Mesenchymal stem cell (in vitro differentiated cells and primary cell): ENCODE measurements around the gene KDM5B.
"Not testable (repeated sequence)": the region's sequence is repeated elsewhere in the genome, so short reads cannot be mapped to it uniquely, and the experiment has no call there.

Experiments used
- DNase-seq: peaks from one replicate; pipeline ENCODE4 v3.0.0-alpha.2; 2013
- H2AFZ ChIP-seq: one replicate; pipeline ENCODE4 v1.6.1; 2013; ENCODE audit warnings: low read depth, mild to moderate bottlenecking, control low read depth, inconsistent platforms, low read length, moderate library complexity
- H2AK5ac ChIP-seq: 2 replicates; pipeline ENCODE4 v1.6.1; 2013; ENCODE audit warnings: low read length, moderate library complexity, mild to moderate bottlenecking, inconsistent platforms; ENCODE audit not compliant: severe bottlenecking
- H2BK120ac ChIP-seq: one replicate; pipeline ENCODE4 v1.6.1; 2013; ENCODE audit warnings: low read depth, mild to moderate bottlenecking, inconsistent platforms, low read length, moderate library complexity
- H2BK12ac ChIP-seq, 2 experiments: one replicate each; pipeline ENCODE4 v1.6.1; 2013; ENCODE audit warnings: inconsistent platforms in 2 of 2, low read length in 2 of 2, mild to moderate bottlenecking in 2 of 2, moderate library complexity in 2 of 2, control low read depth in 1 of 2
- H2BK15ac ChIP-seq: one replicate; pipeline ENCODE4 v1.6.1; 2013; ENCODE audit warnings: mild to moderate bottlenecking, low read depth, inconsistent platforms; ENCODE audit not compliant: poor library complexity, severe bottlenecking
- H2BK5ac ChIP-seq: 2 replicates; pipeline ENCODE4 v1.6.1; 2013; ENCODE audit warnings: low read depth, mild to moderate bottlenecking, low read length, control low read depth, inconsistent platforms; ENCODE audit not compliant: poor library complexity, severe bottlenecking
- H3K14ac ChIP-seq, 2 experiments: one replicate each; pipeline ENCODE4 v1.6.1; 2013; ENCODE audit warnings: inconsistent platforms in 2 of 2, low read length in 2 of 2, control low read depth in 1 of 2, mild to moderate bottlenecking in 1 of 2, moderate library complexity in 1 of 2
- H3K18ac ChIP-seq, 2 experiments: one replicate each; pipeline ENCODE4 v1.6.1; 2013; ENCODE audit warnings: inconsistent platforms in 2 of 2, low read length in 2 of 2, control low read depth in 1 of 2, low read depth in 1 of 2, mild to moderate bottlenecking in 1 of 2
- H3K23ac ChIP-seq, 2 experiments: one replicate each; pipeline ENCODE4 v1.6.1; 2013; ENCODE audit warnings: inconsistent platforms in 2 of 2, low read length in 2 of 2, mild to moderate bottlenecking in 2 of 2, moderate library complexity in 2 of 2, control low read depth in 1 of 2
- H3K27ac ChIP-seq: 2 replicates; pipeline ENCODE4 v1.5.1; 2013; ENCODE audit warnings: mild to moderate bottlenecking, moderate library complexity, low read length, control low read depth, inconsistent platforms; ENCODE audit not compliant: poor library complexity, severe bottlenecking
- H3K27me3 ChIP-seq, 2 experiments: 2 replicates each; pipeline versions ENCODE4 v1.6.1 to v1.7.0; 2013; ENCODE audit warnings: low read length in 2 of 2, mild to moderate bottlenecking in 2 of 2, moderate library complexity in 2 of 2, control low read depth in 1 of 2, inconsistent platforms in 1 of 2; ENCODE audit not compliant: control insufficient read depth in 1 of 2, insufficient read depth in 1 of 2
- H3K36me3 ChIP-seq, 2 experiments: 2 replicates each; pipeline versions ENCODE4 v1.6.1 to v1.7.0; 2013; ENCODE audit warnings: low read length in 2 of 2, control low read depth in 1 of 2, inconsistent platforms in 1 of 2, low read depth in 1 of 2, mild to moderate bottlenecking in 1 of 2; ENCODE audit not compliant: insufficient read depth in 2 of 2, control insufficient read depth in 1 of 2
- H3K4ac ChIP-seq, 2 experiments: one replicate each; pipeline ENCODE4 v1.6.1; 2013; ENCODE audit warnings: inconsistent platforms in 2 of 2, low read length in 2 of 2, mild to moderate bottlenecking in 2 of 2, moderate library complexity in 2 of 2, control low read depth in 1 of 2, low read depth in 1 of 2
- H3K4me1 ChIP-seq: 2 replicates; pipeline ENCODE4 v1.6.1; 2013; ENCODE audit warnings: low read depth, low read length, control low read depth; ENCODE audit not compliant: control insufficient read depth, insufficient read depth
- H3K4me2 ChIP-seq: 2 replicates; pipeline ENCODE4 v1.6.1; 2013; ENCODE audit warnings: low read length, mild to moderate bottlenecking, inconsistent platforms; ENCODE audit not compliant: poor library complexity, severe bottlenecking
- H3K4me3 ChIP-seq, 2 experiments: 2 replicates each; pipeline versions ENCODE4 v1.5.1 to v1.7.0; 2013; ENCODE audit warnings: low read length in 2 of 2, mild to moderate bottlenecking in 2 of 2, control low read depth in 1 of 2, low read depth in 1 of 2; ENCODE audit not compliant: insufficient read depth in 1 of 2
- H3K79me1 ChIP-seq: replicated peaks from 2 replicates; pipeline ENCODE4 v1.6.1; 2013; ENCODE audit warnings: mild to moderate bottlenecking, control low read depth, low read length, inconsistent platforms; ENCODE audit not compliant: poor library complexity, severe bottlenecking
- H3K9ac ChIP-seq: 2 replicates; pipeline ENCODE4 v1.7.0; 2013; ENCODE audit warnings: mild to moderate bottlenecking, low read length, moderate library complexity
- H3K9me3 ChIP-seq: 2 replicates; pipeline ENCODE4 v1.7.0; 2013; ENCODE audit warnings: mild to moderate bottlenecking, low read length; ENCODE audit not compliant: control insufficient read depth
- H4K8ac ChIP-seq: one replicate; pipeline ENCODE4 v1.6.1; 2013; ENCODE audit warnings: inconsistent platforms, mild to moderate bottlenecking, low read length, moderate library complexity
- H4K91ac ChIP-seq: one replicate; pipeline ENCODE4 v1.6.1; 2013; ENCODE audit warnings: mild to moderate bottlenecking, low read length, inconsistent platforms
- WGBS: methylation state at CpG from one replicate; pipeline ENCODE4 v1.1.7; 2013; ENCODE audit warnings: mixed read lengths; 5-methylcytosine and 5-hydroxymethylcytosine counted together

Gene KDM5B

DNA sequence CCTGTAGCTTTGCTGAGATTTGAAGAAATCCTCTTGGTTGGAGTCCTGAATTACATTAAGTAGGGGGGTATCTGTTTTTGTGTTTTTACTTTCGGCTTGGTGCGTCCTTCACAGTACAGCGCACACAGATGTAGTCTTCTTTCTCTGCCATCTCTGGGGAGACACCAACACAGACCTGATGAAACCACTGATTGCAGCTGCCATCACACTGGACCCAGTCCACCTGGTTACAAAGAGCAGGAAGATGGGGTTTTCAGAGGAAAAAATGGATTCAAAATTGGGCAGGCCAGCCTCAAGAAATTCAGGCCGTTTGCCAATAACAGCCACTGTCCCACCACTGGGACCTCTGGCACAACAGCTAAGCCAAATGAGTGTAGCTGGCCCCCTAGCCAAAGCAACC is 79.3 kb downstream of the KDM5B start:
- Histone ChIP-seq H3K9me3 (no peaks in the 10 kb centered on the region), H3K9ac (no peak overlapping the region), H4K91ac (no peak overlapping the region), H3K4me2 (no peak overlapping the region), H2BK15ac (no peak overlapping the region), H3K18ac (no peak overlapping the region), H3K36me3 (peaks cover 26 to 97% of the 10 kb centered on the region in 2 experiments), H2BK12ac (no peak overlapping the region), H3K4me1 (peaks cover 1% of the 10 kb centered on the region), H3K23ac (no peak overlapping the region), H3K27ac (no peak overlapping the region), H3K4ac (no peak overlapping the region), H3K27me3 (no peaks in the 10 kb centered on the region), H3K79me1 (peaks cover 17% of the 10 kb centered on the region), H2BK120ac (no peak overlapping the region), H2AK5ac (no peak overlapping the region), H3K4me3 (no peak overlapping the region), H3K14ac (no peak overlapping the region), H2AFZ (no peak overlapping the region), H4K8ac (no peak overlapping the region), H2BK5ac (no peak overlapping the region)
- 100% methylated on average over 3 of the region's 4 CpGs for WGBS
- no peak for DNase-seq

GRCh38 chr1:202725526-202725925 is 82.7 kb downstream of the KDM5B start:
- Histone ChIP-seq H3K36me3 (peaks cover 19 to 63% of the 10 kb centered on the region in 2 experiments), H4K8ac (no peak overlapping the region), H2BK5ac (no peak overlapping the region), H3K9ac (no peak overlapping the region), H2BK15ac (no peak overlapping the region), H3K23ac (no peak overlapping the region), H2BK120ac (no peak overlapping the region), H3K9me3 (no peaks in the 10 kb centered on the region), H2AFZ (no peak overlapping the region), H3K18ac (no peak overlapping the region), H3K79me1 (peaks cover 6% of the 10 kb centered on the region), H3K4me1 (peaks cover 1% of the 10 kb centered on the region), H3K4ac (no peak overlapping the region), H2AK5ac (no peak overlapping the region), H3K27me3 (no peaks in the 10 kb centered on the region), H3K4me3 (no peak overlapping the region), H3K4me2 (no peak overlapping the region), H4K91ac (no peak overlapping the region), H2BK12ac (no peak overlapping the region), H3K27ac (peak overlapping the region; percentile 68), H3K14ac (no peak overlapping the region)
- WGBS = 100% methylated on average over 2 of the region's 3 CpGs
- DNase-seq = no peak

DNA sequence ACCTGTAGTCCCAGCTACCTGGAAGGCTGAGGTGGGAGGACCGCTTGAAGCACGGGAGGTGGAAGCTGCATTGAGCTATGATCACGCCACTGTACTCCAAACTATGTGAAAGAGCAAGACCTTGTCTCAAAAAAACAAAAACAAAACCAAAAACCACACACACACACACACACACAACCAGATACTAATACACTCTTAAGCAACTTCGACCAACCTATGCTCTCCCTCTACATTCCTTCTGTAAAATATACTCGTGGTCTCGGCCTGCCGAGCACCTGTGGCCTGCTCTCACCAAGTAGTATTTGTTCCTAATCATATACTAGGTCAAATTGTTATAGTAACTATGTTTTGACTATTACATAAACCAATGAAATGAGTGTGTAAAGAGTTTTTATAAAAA is 84.5 kb downstream of the KDM5B start:
- no peak overlapping the region for H2BK120ac ChIP-seq
- WGBS = 93% methylated on average over 5 of the region's 7 CpGs
- no peak overlapping the region for H3K18ac ChIP-seq
- no peak overlapping the region for H2BK5ac ChIP-seq
- H3K27me3 ChIP-seq = peaks cover 0 to 4% of the 10 kb centered on the region in 2 experiments
- H3K14ac ChIP-seq = no peak overlapping the region
- no peak overlapping the region for H3K27ac ChIP-seq
- H2BK12ac ChIP-seq = no peak overlapping the region
- H4K91ac ChIP-seq = no peak overlapping the region
- no peak for DNase-seq
- no peak overlapping the region for H2AK5ac ChIP-seq
- H3K79me1 ChIP-seq = peaks cover 5% of the 10 kb centered on the region
- H3K4ac ChIP-seq = no peak overlapping the region
- H2AFZ ChIP-seq = no peak overlapping the region
- H3K4me1 ChIP-seq = peaks cover 1% of the 10 kb centered on the region
- H3K4me3 ChIP-seq = no peak overlapping the region
- no peak overlapping the region for H3K4me2 ChIP-seq
- no peak overlapping the region for H4K8ac ChIP-seq
- no peak overlapping the region for H3K23ac ChIP-seq
- peaks cover 8 to 44% of the 10 kb centered on the region in 2 experiments for H3K36me3 ChIP-seq
- H3K9me3 ChIP-seq = no peaks in the 10 kb centered on the region
- no peak overlapping the region for H2BK15ac ChIP-seq
- H3K9ac ChIP-seq = no peak overlapping the region

GRCh38 chr1:202723046-202723445 is 85.2 kb downstream of the KDM5B start:
- Histone ChIP-seq H3K36me3 (peaks cover 8 to 38% of the 10 kb centered on the region in 2 experiments), H3K27me3 (peaks cover 0 to 10% of the 10 kb centered on the region in 2 experiments)
- H2BK5ac ChIP-seq, H3K79me1 ChIP-seq, H3K18ac ChIP-seq, H2BK15ac ChIP-seq, DNase-seq, H3K4me1 ChIP-seq, H2BK120ac ChIP-seq, H2AFZ ChIP-seq, H3K4me3 ChIP-seq, H4K91ac ChIP-seq, H2BK12ac ChIP-seq, H3K9ac ChIP-seq, H2AK5ac ChIP-seq, H3K4me2 ChIP-seq, H3K9me3 ChIP-seq, H3K14ac ChIP-seq, H3K23ac ChIP-seq, H3K4ac ChIP-seq, H3K27ac ChIP-seq, H4K8ac ChIP-seq: not testable (repeated sequence)
- WGBS = 85% methylated on average over 6 of the region's 6 CpGs
